Fibroblast of mammary gland (primary cell): ENCODE data around the gene DDHD1.
"Not testable (repeated sequence)": the region's sequence is repeated elsewhere in the genome, so short reads cannot be mapped to it uniquely, and the experiment has no call there.

Experiments used
- DNase-seq: peaks from one replicate; pipeline ENCODE4 v3.0.0-alpha.2; 2010; ENCODE audit warnings: low read depth
- H3K4me3 ChIP-seq: 2 replicates; pipeline ENCODE4 v1.5.1; 2011; ENCODE audit warnings: low read depth, mild to moderate bottlenecking, low read length, moderate library complexity; ENCODE audit not compliant: control insufficient read depth
- TF ChIP-seq, protein P1 (sequence below): conservative IDR thresholded peaks from 2 replicates; pipeline ENCODE4 v1.5.1; 2011; ENCODE audit warnings: low read depth, low read length, inconsistent platforms; ENCODE audit not compliant: control insufficient read depth, insufficient read depth

DDHD1 gene

DNA sequence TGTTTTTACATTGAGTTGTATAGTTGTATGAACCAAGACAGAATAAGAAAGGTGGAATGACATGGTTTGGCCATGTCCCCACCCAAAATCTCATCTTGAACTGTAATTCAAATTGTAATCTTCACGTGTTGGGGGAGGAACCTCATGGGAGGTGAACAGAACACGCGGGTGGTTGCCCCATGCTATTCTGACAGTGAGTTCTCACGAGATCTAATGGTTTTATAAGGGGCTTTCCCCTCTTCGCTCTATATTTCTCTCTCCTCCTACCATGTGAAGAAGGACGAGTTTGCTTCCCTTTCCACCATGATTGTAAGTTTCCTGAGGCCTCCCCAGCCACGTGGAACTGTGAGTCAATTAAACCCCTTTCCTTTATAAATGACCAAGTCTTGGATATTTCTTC lies 25.3 kb downstream of the DDHD1 start:
- TF ChIP-seq, protein P1, sequence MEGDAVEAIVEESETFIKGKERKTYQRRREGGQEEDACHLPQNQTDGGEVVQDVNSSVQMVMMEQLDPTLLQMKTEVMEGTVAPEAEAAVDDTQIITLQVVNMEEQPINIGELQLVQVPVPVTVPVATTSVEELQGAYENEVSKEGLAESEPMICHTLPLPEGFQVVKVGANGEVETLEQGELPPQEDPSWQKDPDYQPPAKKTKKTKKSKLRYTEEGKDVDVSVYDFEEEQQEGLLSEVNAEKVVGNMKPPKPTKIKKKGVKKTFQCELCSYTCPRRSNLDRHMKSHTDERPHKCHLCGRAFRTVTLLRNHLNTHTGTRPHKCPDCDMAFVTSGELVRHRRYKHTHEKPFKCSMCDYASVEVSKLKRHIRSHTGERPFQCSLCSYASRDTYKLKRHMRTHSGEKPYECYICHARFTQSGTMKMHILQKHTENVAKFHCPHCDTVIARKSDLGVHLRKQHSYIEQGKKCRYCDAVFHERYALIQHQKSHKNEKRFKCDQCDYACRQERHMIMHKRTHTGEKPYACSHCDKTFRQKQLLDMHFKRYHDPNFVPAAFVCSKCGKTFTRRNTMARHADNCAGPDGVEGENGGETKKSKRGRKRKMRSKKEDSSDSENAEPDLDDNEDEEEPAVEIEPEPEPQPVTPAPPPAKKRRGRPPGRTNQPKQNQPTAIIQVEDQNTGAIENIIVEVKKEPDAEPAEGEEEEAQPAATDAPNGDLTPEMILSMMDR = no peak
- no peak for DNase-seq
- H3K4me3 ChIP-seq = no peak overlapping the region

DNA sequence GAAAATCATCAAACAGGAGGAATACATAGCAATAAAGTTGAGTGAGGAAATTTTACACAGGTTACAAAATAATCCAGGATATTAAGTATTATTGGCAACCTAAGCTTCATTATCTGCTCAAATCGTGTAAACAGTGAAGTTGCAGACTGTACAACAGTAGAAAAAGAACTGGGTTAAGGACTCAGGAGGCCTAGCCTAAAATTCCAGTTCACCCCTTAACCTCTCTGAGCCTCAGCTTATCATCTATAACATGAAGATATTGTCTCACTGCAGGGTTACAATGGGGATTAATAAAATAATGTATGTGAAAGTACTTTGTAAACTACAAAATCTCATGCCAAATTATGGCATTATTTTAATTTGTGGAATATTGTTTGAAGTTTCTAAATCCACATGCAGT lies 26.0 kb downstream of the DDHD1 start:
- TF ChIP-seq, protein P1 = no peak
- H3K4me3 ChIP-seq = no peak overlapping the region
- DNase-seq = no peak

DNA sequence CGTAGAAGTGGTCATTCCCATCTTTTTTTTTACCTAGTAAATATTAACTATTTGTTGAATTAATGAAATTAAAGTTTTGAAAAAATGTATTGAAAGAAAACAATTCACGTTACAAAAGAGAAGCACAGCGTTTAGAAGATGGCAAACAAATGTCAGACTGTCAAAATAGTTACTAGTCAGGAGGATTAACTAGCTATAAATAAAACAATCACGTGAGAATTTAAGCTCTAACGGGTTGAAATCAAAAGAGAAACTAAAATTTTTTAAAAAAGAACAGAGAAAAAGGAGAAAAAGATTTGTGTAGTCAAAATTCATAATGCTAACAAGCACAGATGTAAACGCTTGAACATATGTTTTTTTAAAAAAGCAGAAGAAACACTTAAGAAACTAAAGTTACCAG lies 26.4 kb downstream of the DDHD1 start:
- peak; percentile 15 for DNase-seq
- TF ChIP-seq, protein P1 = no peak
- peak overlapping the region; percentile 7 for H3K4me3 ChIP-seq

DNA sequence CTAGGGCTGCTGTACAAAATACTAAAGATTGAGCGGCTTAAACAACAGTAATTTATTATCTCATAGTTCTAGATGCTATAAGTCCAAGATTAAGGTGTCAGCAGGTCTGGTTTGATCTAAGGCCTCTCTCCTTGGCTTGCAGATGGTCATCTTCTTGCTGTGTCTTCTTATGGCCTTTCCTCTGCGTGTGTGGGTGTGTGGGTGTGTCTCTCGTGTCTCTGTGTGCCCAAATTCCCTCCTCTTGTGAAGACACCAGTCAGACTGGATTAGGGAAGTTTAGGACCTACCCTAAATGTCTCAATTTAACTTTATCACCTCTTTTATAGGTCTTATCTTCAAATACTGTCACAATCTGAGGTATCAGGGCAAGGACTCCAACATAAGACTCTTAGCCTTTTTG lies 28.3 kb downstream of the DDHD1 start:
- TF ChIP-seq, protein P1 = no peak
- no peak overlapping the region for H3K4me3 ChIP-seq
- peak; percentile 10 for DNase-seq

DNA sequence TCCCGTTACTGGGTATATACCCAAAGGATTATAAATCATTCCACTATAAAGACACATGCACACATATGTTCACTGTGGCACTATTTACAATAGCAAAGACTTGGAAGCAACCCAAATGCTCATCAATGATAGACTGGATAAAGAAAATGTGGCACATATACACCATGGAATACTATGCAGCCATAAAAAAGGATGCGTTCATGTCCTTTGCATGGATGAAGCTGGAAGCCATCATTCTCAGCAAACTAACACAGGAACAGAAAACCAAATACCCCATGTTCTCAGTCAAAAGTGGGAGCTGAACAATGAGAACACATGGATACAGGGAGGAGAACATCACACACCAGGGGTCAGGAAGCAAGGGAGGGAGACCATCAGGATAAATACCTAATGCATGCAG lies 31.7 kb downstream of the DDHD1 start:
- not testable (repeated sequence) for H3K4me3 ChIP-seq, DNase-seq

DNA sequence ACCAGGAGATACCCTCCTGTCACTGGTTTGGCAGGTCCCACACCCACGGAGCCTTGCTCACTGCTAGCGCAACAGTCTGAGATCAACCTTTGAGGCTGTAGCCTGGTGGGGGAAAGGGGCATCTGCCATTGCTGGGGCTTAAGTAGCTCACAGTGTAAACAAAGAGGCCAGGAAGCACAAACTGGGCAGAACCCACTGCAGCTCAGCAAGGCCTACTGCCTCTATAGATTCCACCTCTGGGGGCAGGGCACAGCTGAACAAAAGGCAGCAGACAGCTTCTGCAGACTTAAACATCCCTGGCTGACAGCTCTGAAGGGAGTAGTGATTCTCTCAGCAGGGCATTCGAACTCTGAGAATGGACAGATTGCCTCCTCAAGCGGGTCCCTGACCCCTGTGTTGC lies 35.6 kb downstream of the DDHD1 start:
- H3K4me3 ChIP-seq, DNase-seq: not testable (repeated sequence)

DNA sequence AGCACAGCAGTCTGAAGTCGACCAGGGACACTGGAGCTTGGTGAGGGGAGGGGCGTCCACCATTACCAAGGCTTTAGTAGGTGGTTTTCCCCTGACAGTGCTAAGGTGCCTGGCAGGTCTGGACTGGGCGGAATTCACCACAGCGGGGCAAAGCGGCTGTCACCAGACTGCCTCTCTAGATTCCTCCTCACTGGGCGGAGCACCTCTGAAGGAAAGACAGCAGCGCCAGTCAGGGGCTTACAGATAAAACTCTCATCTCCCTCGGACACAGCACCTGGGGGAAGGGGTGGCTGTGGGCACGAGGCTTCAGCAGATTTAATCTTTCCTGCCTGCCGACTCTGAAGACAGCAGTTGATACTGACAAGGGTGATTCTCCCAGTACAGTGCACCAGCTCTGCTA lies 39.1 kb downstream of the DDHD1 start:
- no peak for DNase-seq
- H3K4me3 ChIP-seq = no peak overlapping the region

DNA sequence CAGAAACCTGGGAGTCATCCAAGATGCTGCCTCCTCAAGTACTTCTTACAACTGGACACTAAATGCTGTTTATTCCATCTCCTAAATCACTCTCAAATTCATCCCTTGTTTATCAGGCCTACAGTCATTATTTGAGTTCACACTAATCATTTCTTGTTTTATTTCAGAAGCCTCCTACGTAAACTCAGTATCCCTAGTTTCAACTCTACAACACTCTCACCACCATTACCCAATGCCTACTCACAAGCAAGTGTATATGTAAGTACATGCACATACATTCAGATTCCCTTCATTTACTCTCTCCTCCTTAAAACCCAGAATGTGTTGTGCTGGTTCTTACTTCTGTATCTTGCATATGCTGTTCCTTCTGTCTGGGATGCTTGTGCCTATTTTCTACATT lies 43.0 kb downstream of the DDHD1 start:
- H3K4me3 ChIP-seq = no peak overlapping the region
- TF ChIP-seq, protein P1 = no peak
- DNase-seq = no peak

More for the DNA sequence above, 39.1 kb downstream of the DDHD1 start:
- TF ChIP-seq, protein P1 = no peak
